Mesenchymal stem cell (in vitro differentiated cells and primary cell): Measurements from ENCODE around the gene SIK3.

Experiments
- DNase-seq: peaks from one replicate; pipeline ENCODE4 v3.0.0-alpha.2; 2013
- H2AFZ ChIP-seq: one replicate; pipeline ENCODE4 v1.6.1; 2013; ENCODE audit warnings: low read depth, mild to moderate bottlenecking, control low read depth, inconsistent platforms, low read length, moderate library complexity
- H2AK5ac ChIP-seq: 2 replicates; pipeline ENCODE4 v1.6.1; 2013; ENCODE audit warnings: low read length, moderate library complexity, mild to moderate bottlenecking, inconsistent platforms; ENCODE audit not compliant: severe bottlenecking
- H2BK120ac ChIP-seq: one replicate; pipeline ENCODE4 v1.6.1; 2013; ENCODE audit warnings: low read depth, mild to moderate bottlenecking, inconsistent platforms, low read length, moderate library complexity
- H2BK12ac ChIP-seq, 2 experiments: one replicate each; pipeline ENCODE4 v1.6.1; 2013; ENCODE audit warnings: inconsistent platforms in 2 of 2, low read length in 2 of 2, mild to moderate bottlenecking in 2 of 2, moderate library complexity in 2 of 2, control low read depth in 1 of 2
- H2BK15ac ChIP-seq: one replicate; pipeline ENCODE4 v1.6.1; 2013; ENCODE audit warnings: mild to moderate bottlenecking, low read depth, inconsistent platforms; ENCODE audit not compliant: poor library complexity, severe bottlenecking
- H2BK5ac ChIP-seq: 2 replicates; pipeline ENCODE4 v1.6.1; 2013; ENCODE audit warnings: low read depth, mild to moderate bottlenecking, low read length, control low read depth, inconsistent platforms; ENCODE audit not compliant: poor library complexity, severe bottlenecking
- H3K14ac ChIP-seq, 2 experiments: one replicate each; pipeline ENCODE4 v1.6.1; 2013; ENCODE audit warnings: inconsistent platforms in 2 of 2, low read length in 2 of 2, control low read depth in 1 of 2, mild to moderate bottlenecking in 1 of 2, moderate library complexity in 1 of 2
- H3K18ac ChIP-seq, 2 experiments: one replicate each; pipeline ENCODE4 v1.6.1; 2013; ENCODE audit warnings: inconsistent platforms in 2 of 2, low read length in 2 of 2, control low read depth in 1 of 2, low read depth in 1 of 2, mild to moderate bottlenecking in 1 of 2
- H3K23ac ChIP-seq, 2 experiments: one replicate each; pipeline ENCODE4 v1.6.1; 2013; ENCODE audit warnings: inconsistent platforms in 2 of 2, low read length in 2 of 2, mild to moderate bottlenecking in 2 of 2, moderate library complexity in 2 of 2, control low read depth in 1 of 2
- H3K27ac ChIP-seq: 2 replicates; pipeline ENCODE4 v1.5.1; 2013; ENCODE audit warnings: mild to moderate bottlenecking, moderate library complexity, low read length, control low read depth, inconsistent platforms; ENCODE audit not compliant: poor library complexity, severe bottlenecking
- H3K27me3 ChIP-seq, 2 experiments: 2 replicates each; pipeline versions ENCODE4 v1.6.1 to v1.7.0; 2013; ENCODE audit warnings: low read length in 2 of 2, mild to moderate bottlenecking in 2 of 2, moderate library complexity in 2 of 2, control low read depth in 1 of 2, inconsistent platforms in 1 of 2; ENCODE audit not compliant: control insufficient read depth in 1 of 2, insufficient read depth in 1 of 2
- H3K36me3 ChIP-seq, 2 experiments: 2 replicates each; pipeline versions ENCODE4 v1.6.1 to v1.7.0; 2013; ENCODE audit warnings: low read length in 2 of 2, control low read depth in 1 of 2, inconsistent platforms in 1 of 2, low read depth in 1 of 2, mild to moderate bottlenecking in 1 of 2; ENCODE audit not compliant: insufficient read depth in 2 of 2, control insufficient read depth in 1 of 2
- H3K4ac ChIP-seq, 2 experiments: one replicate each; pipeline ENCODE4 v1.6.1; 2013; ENCODE audit warnings: inconsistent platforms in 2 of 2, low read length in 2 of 2, mild to moderate bottlenecking in 2 of 2, moderate library complexity in 2 of 2, control low read depth in 1 of 2, low read depth in 1 of 2
- H3K4me1 ChIP-seq: 2 replicates; pipeline ENCODE4 v1.6.1; 2013; ENCODE audit warnings: low read depth, low read length, control low read depth; ENCODE audit not compliant: control insufficient read depth, insufficient read depth
- H3K4me2 ChIP-seq: 2 replicates; pipeline ENCODE4 v1.6.1; 2013; ENCODE audit warnings: low read length, mild to moderate bottlenecking, inconsistent platforms; ENCODE audit not compliant: poor library complexity, severe bottlenecking
- H3K4me3 ChIP-seq, 2 experiments: 2 replicates each; pipeline versions ENCODE4 v1.5.1 to v1.7.0; 2013; ENCODE audit warnings: low read length in 2 of 2, mild to moderate bottlenecking in 2 of 2, control low read depth in 1 of 2, low read depth in 1 of 2; ENCODE audit not compliant: insufficient read depth in 1 of 2
- H3K79me1 ChIP-seq: replicated peaks from 2 replicates; pipeline ENCODE4 v1.6.1; 2013; ENCODE audit warnings: mild to moderate bottlenecking, control low read depth, low read length, inconsistent platforms; ENCODE audit not compliant: poor library complexity, severe bottlenecking
- H3K9ac ChIP-seq: 2 replicates; pipeline ENCODE4 v1.7.0; 2013; ENCODE audit warnings: mild to moderate bottlenecking, low read length, moderate library complexity
- H3K9me3 ChIP-seq: 2 replicates; pipeline ENCODE4 v1.7.0; 2013; ENCODE audit warnings: mild to moderate bottlenecking, low read length; ENCODE audit not compliant: control insufficient read depth
- H4K8ac ChIP-seq: one replicate; pipeline ENCODE4 v1.6.1; 2013; ENCODE audit warnings: inconsistent platforms, mild to moderate bottlenecking, low read length, moderate library complexity
- H4K91ac ChIP-seq: one replicate; pipeline ENCODE4 v1.6.1; 2013; ENCODE audit warnings: mild to moderate bottlenecking, low read length, inconsistent platforms
- WGBS: methylation state at CpG from one replicate; pipeline ENCODE4 v1.1.7; 2013; ENCODE audit warnings: mixed read lengths; 5-methylcytosine and 5-hydroxymethylcytosine counted together

The SIK3 gene

DNA sequence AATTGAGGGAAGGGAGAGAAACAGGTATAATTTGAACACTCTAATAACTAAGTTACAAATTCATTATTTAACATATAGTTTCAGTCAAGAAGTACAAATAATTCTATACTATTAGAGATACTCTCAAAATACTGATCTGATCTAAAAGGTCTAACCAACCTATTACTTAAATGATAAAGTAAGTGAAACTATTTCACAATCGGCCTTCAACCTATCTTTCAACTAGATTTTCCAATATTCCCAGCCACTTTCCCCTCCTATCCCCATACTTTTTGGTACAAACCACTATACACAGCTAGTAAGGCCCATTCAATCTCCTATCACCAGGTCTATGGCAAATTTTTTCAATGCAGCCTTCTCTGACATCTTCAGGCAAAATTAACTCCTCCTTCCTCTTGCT lies 106.7 kb downstream of the SIK3 start:
- H3K27ac ChIP-seq: no peak overlapping the region
- H3K4me2 ChIP-seq: no peak overlapping the region
- H2AK5ac ChIP-seq: no peak overlapping the region
- H3K4me1 ChIP-seq: no peaks in the 10 kb centered on the region
- H4K8ac ChIP-seq: no peak overlapping the region
- no peaks in the 10 kb centered on the region for H3K9me3 ChIP-seq
- H3K23ac ChIP-seq: no peak overlapping the region
- WGBS: 95% methylated on average over 1 of the region's 1 CpG
- H3K18ac ChIP-seq: no peak overlapping the region
- H3K27me3 ChIP-seq: no peaks in the 10 kb centered on the region
- H3K36me3 ChIP-seq: no peaks in the 10 kb centered on the region
- no peak for DNase-seq
- H4K91ac ChIP-seq: no peak overlapping the region
- no peak overlapping the region for H3K14ac ChIP-seq
- H2BK120ac ChIP-seq: no peak overlapping the region
- no peak overlapping the region for H3K9ac ChIP-seq
- peaks cover 16% of the 10 kb centered on the region for H3K79me1 ChIP-seq
- H2BK5ac ChIP-seq: no peak overlapping the region
- H3K4ac ChIP-seq: no peak overlapping the region
- H3K4me3 ChIP-seq: no peak overlapping the region
- no peak overlapping the region for H2BK15ac ChIP-seq
- H2BK12ac ChIP-seq: no peak overlapping the region
- H2AFZ ChIP-seq: no peak overlapping the region

DNA sequence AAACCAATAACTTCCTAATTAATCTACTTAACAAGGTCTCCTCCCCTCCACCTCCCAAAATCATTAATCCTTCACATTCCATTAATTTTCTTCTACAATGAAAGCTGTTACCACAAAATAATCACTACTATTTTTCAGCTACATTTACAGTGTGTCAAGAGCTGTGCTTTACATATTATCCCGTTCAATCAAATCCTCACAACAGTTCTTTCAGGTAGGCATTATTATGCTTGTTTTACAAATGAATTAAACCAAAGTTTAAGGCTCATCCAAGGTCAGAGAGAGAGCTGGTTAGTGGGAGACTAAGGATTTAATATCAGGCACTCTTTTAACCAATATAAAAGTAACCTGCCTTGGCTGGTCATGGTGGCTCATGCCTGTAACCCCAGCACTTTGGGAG lies 107.4 kb downstream of the SIK3 start:
- Histone ChIP-seq H3K27me3 (no peaks in the 10 kb centered on the region), H3K4me2 (no peak overlapping the region), H2AFZ (no peak overlapping the region), H4K8ac (no peak overlapping the region), H3K27ac (no peak overlapping the region), H3K4me3 (no peak overlapping the region), H3K4me1 (no peaks in the 10 kb centered on the region), H3K9ac (no peak overlapping the region), H2BK12ac (no peak overlapping the region), H3K4ac (no peak overlapping the region), H3K18ac (no peak overlapping the region), H4K91ac (no peak overlapping the region), H2BK120ac (no peak overlapping the region), H2BK5ac (no peak overlapping the region), H2BK15ac (no peak overlapping the region), H2AK5ac (no peak overlapping the region), H3K23ac (no peak overlapping the region), H3K9me3 (no peaks in the 10 kb centered on the region), H3K36me3 (no peaks in the 10 kb centered on the region), H3K14ac (no peak overlapping the region), H3K79me1 (peaks cover 16% of the 10 kb centered on the region)
- no CpG with 5 or more reads among the region's 1 CpG for WGBS
- DNase-seq: no peak

GRCh38 chr11:116990061-116990473 lies 108.2 kb downstream of the SIK3 start:
- no peak overlapping the region for H3K23ac ChIP-seq
- H4K91ac ChIP-seq: no peak overlapping the region
- no peaks in the 10 kb centered on the region for H3K4me1 ChIP-seq
- no peak overlapping the region for H2BK120ac ChIP-seq
- no peak overlapping the region for H3K27ac ChIP-seq
- WGBS: 85% methylated on average over 3 of the region's 4 CpGs
- H3K27me3 ChIP-seq: no peaks in the 10 kb centered on the region
- no peak overlapping the region for H4K8ac ChIP-seq
- H3K4me3 ChIP-seq: no peak overlapping the region
- peak; percentile 25 for DNase-seq
- H2BK15ac ChIP-seq: no peak overlapping the region
- H3K18ac ChIP-seq: no peak overlapping the region
- no peak overlapping the region for H2AK5ac ChIP-seq
- peak overlapping the region; percentile 67 for H3K9ac ChIP-seq
- H2BK12ac ChIP-seq: no peak overlapping the region
- H3K36me3 ChIP-seq: no peaks in the 10 kb centered on the region
- H3K9me3 ChIP-seq: no peaks in the 10 kb centered on the region
- no peak overlapping the region for H3K14ac ChIP-seq
- no peak overlapping the region for H2BK5ac ChIP-seq
- peaks cover 16% of the 10 kb centered on the region for H3K79me1 ChIP-seq
- H2AFZ ChIP-seq: no peak overlapping the region
- no peak overlapping the region for H3K4ac ChIP-seq
- no peak overlapping the region for H3K4me2 ChIP-seq

DNA sequence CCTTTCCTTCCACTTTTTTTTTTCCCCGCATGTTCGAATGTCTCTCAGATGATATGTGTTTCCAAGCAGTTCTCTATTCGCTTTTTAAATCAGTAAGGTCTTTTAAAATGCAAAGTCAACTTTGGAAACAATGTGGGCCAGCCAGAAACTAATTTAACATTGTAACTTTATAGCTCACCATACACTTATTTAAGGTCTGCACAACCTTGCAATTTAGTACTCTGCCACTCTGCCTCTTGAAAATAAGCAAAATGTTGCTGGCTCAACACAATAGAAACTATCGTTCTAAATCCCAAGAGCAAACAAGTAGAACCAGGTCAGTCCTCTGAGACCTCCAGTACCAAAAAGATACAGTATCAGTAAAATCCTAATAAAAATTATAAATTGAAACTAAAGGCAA lies 109.0 kb downstream of the SIK3 start:
- Histone ChIP-seq H3K4ac (no peak overlapping the region), H4K91ac (no peak overlapping the region), H4K8ac (no peak overlapping the region), H2BK120ac (no peak overlapping the region), H3K79me1 (peaks cover 13% of the 10 kb centered on the region), H3K4me2 (no peak overlapping the region), H3K27me3 (no peaks in the 10 kb centered on the region), H3K4me3 (no peak overlapping the region), H3K27ac (no peak overlapping the region), H3K4me1 (no peaks in the 10 kb centered on the region), H3K36me3 (no peaks in the 10 kb centered on the region), H3K9ac (peak overlapping the region; percentile 67), H3K18ac (no peak overlapping the region), H2AFZ (no peak overlapping the region), H2BK5ac (no peak overlapping the region), H2AK5ac (no peak overlapping the region), H3K9me3 (no peaks in the 10 kb centered on the region), H2BK15ac (no peak overlapping the region), H2BK12ac (no peak overlapping the region), H3K14ac (no peak overlapping the region), H3K23ac (no peak overlapping the region)
- WGBS: 89% methylated on average over 3 of the region's 4 CpGs
- no peak for DNase-seq
